SK-N-SH (cell line): Measurements from ENCODE around the gene AKT3. TPM values are rescaled to one million over a fixed set of nuclear protein-coding genes. Genes with fewer than 3 reads are reported as not detected.

Source experiments
- CTCF ChIA-PET: fragments of 300-600, 350-600 bp; formaldehyde crosslinking; extraction: SDS; loops from one replicate; lab custom pipeline; 2021; lab: Yijun Ruan, JAX
- POLR2A ChIA-PET: fragments of 350-600 bp; sonication (Branson Sonifier 250); formaldehyde crosslinking; extraction: SDS; loops from one replicate; lab custom pipeline; 2020; ENCODE audit warnings: antibody characterized with exemption, inconsistent platforms; lab: Yijun Ruan, JAX
- DNase-seq: peaks from one replicate; pipeline ENCODE4 v3.0.0; 2012
- H2AFZ ChIP-seq: fragments of 200-600 bp; sonication (generic); 2 replicates; pipeline ENCODE4 v1.8.1; 2016; ENCODE audit warnings: antibody characterized with exemption, mild to moderate bottlenecking, low read depth
- H3F3A ChIP-seq: fragments of 200-600 bp; sonication (generic); replicated peaks from 2 replicates; pipeline ENCODE3; 2016; ENCODE audit warnings: antibody characterized with exemption, mild to moderate bottlenecking; ENCODE audit not compliant: insufficient read depth
- H3K27ac ChIP-seq, 2 experiments: fragments of 200-500 bp in 1 of 2; fragments of 200-600 bp in 1 of 2; sonication (Bioruptor generic) in 1 of 2; sonication (generic), shearing (Covaris generic) in 1 of 2; 2 replicates each; pipeline versions ENCODE4 v1.5.1 to v1.6.1; 2014 to 2016; ENCODE audit warnings: low read depth in 2 of 2, inconsistent platforms in 1 of 2, low read length in 1 of 2, mild to moderate bottlenecking in 1 of 2, mixed read lengths in 1 of 2
- H3K27me3 ChIP-seq: fragments of 200-600 bp; sonication (generic), shearing (Covaris generic); 2 replicates; pipeline ENCODE4 v1.6.1; 2016; ENCODE audit warnings: mixed run types; ENCODE audit not compliant: insufficient read depth
- H3K36me3 ChIP-seq, 2 experiments: fragments of 200-500 bp in 1 of 2; fragments of 200-600 bp in 1 of 2; sonication (Bioruptor generic) in 1 of 2; sonication (generic) in 1 of 2; replicated peaks in 1 of 2; 2 replicates each; pipeline versions ENCODE3 to v1.5.1; 2014 to 2016; ENCODE audit warnings: low read length in 1 of 2, mild to moderate bottlenecking in 1 of 2; ENCODE audit not compliant: insufficient read depth in 2 of 2, control insufficient read depth in 1 of 2
- H3K4me1 ChIP-seq, 2 experiments: fragments of 200-500 bp in 1 of 2; fragments of 200-600 bp in 1 of 2; sonication (Bioruptor generic) in 1 of 2; sonication (generic), shearing (Covaris generic) in 1 of 2; 2 replicates each; pipeline versions ENCODE4 v1.5.1 to v1.6.1; 2014 to 2016; ENCODE audit warnings: low read depth in 1 of 2, low read length in 1 of 2, mixed run types in 1 of 2; ENCODE audit not compliant: insufficient read depth in 2 of 2, control insufficient read depth in 1 of 2
- H3K4me2 ChIP-seq: fragments of 200-600 bp; sonication (generic), shearing (Covaris generic); 2 replicates; pipeline ENCODE4 v1.6.1; 2017; ENCODE audit warnings: mixed run types
- H3K4me3 ChIP-seq, 2 experiments: fragments of 200-500 bp in 1 of 2; fragments of 200-600 bp in 1 of 2; sonication (Bioruptor generic) in 1 of 2; sonication (generic), shearing (Covaris generic) in 1 of 2; 2 replicates each; pipeline versions ENCODE4 v1.5.1 to v1.8.1; 2014 to 2016; ENCODE audit warnings: low read depth in 2 of 2, inconsistent platforms in 1 of 2, low read length in 1 of 2, mild to moderate bottlenecking in 1 of 2, mixed read lengths in 1 of 2, moderate library complexity in 1 of 2
- H3K79me2 ChIP-seq: fragments of 200-600 bp; sonication (generic); 2 replicates; pipeline ENCODE4 v1.8.1; 2017; ENCODE audit warnings: mild to moderate bottlenecking; ENCODE audit not compliant: insufficient read depth
- H3K9ac ChIP-seq: fragments of 200-600 bp; sonication (generic); 2 replicates; pipeline ENCODE4 v1.6.1; 2017; ENCODE audit warnings: mixed run types
- H3K9me2 ChIP-seq: fragments of 200-600 bp; sonication (generic); 2 replicates; pipeline ENCODE4 v1.6.1; 2017; ENCODE audit warnings: mixed run types
- H3K9me3 ChIP-seq: fragments of 200-600 bp; sonication (generic); 2 replicates; pipeline ENCODE4 v1.6.1; 2017; ENCODE audit warnings: mixed run types, mild to moderate bottlenecking, moderate library complexity
- H4K20me1 ChIP-seq: fragments of 200-600 bp; sonication (generic); 2 replicates; pipeline ENCODE4 v1.6.1; 2017; ENCODE audit warnings: mild to moderate bottlenecking, mixed run types; ENCODE audit not compliant: insufficient read depth
- EP300 ChIP-seq, 2 experiments: IDR thresholded peaks; 2 replicates each; pipeline versions ENCODE4 v1.4.0 to v1.6.1; 2012; ENCODE audit warnings: borderline replicate concordance in 1 of 2, low read depth in 1 of 2, low read length in 1 of 2
- FOXJ3 ChIP-seq: sonication (generic); formaldehyde crosslinking; IDR thresholded peaks from 2 replicates; pipeline ENCODE4 v1.5.1; 2020; ENCODE audit warnings: mild to moderate bottlenecking, missing genetic modification reagents
- SIN3A ChIP-seq: IDR thresholded peaks from 2 replicates; pipeline ENCODE4 v1.6.1; 2012; ENCODE audit warnings: low read depth, mild to moderate bottlenecking, low read length, moderate library complexity, borderline replicate concordance
- USF1 ChIP-seq: IDR thresholded peaks from 2 replicates; pipeline ENCODE4 v1.4.0; 2012; ENCODE audit warnings: low read depth, borderline replicate concordance
- WGBS: methylation state at CpG from one replicate; pipeline ENCODE4 v1.1.6; 2017; ENCODE audit warnings: low lambda C conversion rate; 5-methylcytosine and 5-hydroxymethylcytosine counted together
- polyA plus RNA-seq, 3 experiments: library from polyadenylated mRNA; depleted of rRNA; stranded (reverse); fragments of >200 nt; gene quantifications; 2 replicates each; pipeline ENCODE4 v1.2.3, GENCODE V29; 2012
- TF ChIP-seq, protein P1 (sequence below): IDR thresholded peaks from 2 replicates; pipeline ENCODE4 v1.4.0; 2012; ENCODE audit warnings: low read depth, borderline replicate concordance
- TF ChIP-seq, protein P2 (sequence below): fragments of 200-600 bp; sonication (generic); IDR thresholded peaks from 2 replicates; pipeline ENCODE4 v1.6.1; 2017; ENCODE audit warnings: antibody characterized with exemption, mild to moderate bottlenecking, moderate library complexity

Gene AKT3
- polyA plus RNA-seq, 1 of the 3 experiments (the other 2 are of a cell fraction), result 12.7 TPM

GRCh38 chr1:243713470-243714186, 136.4 kb downstream of the AKT3 start (continued):
- TF ChIP-seq, protein P1, sequence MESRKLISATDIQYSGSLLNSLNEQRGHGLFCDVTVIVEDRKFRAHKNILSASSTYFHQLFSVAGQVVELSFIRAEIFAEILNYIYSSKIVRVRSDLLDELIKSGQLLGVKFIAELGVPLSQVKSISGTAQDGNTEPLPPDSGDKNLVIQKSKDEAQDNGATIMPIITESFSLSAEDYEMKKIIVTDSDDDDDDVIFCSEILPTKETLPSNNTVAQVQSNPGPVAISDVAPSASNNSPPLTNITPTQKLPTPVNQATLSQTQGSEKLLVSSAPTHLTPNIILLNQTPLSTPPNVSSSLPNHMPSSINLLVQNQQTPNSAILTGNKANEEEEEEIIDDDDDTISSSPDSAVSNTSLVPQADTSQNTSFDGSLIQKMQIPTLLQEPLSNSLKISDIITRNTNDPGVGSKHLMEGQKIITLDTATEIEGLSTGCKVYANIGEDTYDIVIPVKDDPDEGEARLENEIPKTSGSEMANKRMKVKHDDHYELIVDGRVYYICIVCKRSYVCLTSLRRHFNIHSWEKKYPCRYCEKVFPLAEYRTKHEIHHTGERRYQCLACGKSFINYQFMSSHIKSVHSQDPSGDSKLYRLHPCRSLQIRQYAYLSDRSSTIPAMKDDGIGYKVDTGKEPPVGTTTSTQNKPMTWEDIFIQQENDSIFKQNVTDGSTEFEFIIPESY, result no peak
- TF ChIP-seq FOXJ3, result no peak
- 0 out of 2 replicates have a peak, but pooled peaks have one; percentile 24 for TF ChIP-seq SIN3A
- TF ChIP-seq USF1, result no peak

DNA sequence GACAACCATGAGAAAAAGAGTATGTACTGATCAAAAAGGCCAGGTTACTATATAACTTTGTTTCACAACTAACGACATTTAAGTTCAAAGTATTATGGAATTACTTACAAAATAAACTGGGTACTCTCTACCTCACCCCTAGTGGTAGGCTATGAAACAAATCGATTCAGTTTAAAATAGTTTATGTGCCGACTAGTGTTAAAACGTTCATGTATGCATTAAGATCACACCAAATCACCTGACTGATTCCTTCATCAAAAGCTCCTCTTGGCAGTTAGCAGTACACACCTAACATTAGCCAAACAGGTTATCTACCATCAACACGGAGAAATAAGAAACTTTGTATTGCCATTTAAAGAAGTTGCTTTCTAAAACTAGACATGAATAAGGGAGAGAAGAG, 137.1 kb downstream of the AKT3 start:
- Histone ChIP-seq H3K79me2 (peaks cover 94% of the 10 kb centered on the region), H3K27ac (peak overlapping the region; percentile 52 to 91; a peak in 3 of 4 replicates), H3K9me3 (no peaks in the 10 kb centered on the region), H4K20me1 (no peaks in the 10 kb centered on the region), H3K36me3 (peaks cover 0 to 2% of the 10 kb centered on the region in 2 experiments), H2AFZ (peak overlapping the region; percentile 15; the same call in 1 of the 2 replicates), H3F3A (peaks cover 21% of the 10 kb centered on the region), H3K4me2 (peak overlapping the region; percentile 63), H3K4me1 (peaks cover 5 to 40% of the 10 kb centered on the region in 2 experiments; a peak in 3 of 4 replicates), H3K9me2 (no peaks in the 10 kb centered on the region), H3K9ac (no peak overlapping the region; the same call in 1 of the 2 replicates), H3K27me3 (no peaks in the 10 kb centered on the region), H3K4me3 (peak overlapping the region; percentile 21 to 42)
- TF ChIP-seq EP300 (IDR thresholded peaks at IDR 0.05; ENCODE audit: borderline replicate concordance in 1 of 2, low read depth in 1 of 2, low read length in 1 of 2), result no peak
- no peak for TF ChIP-seq USF1
- TF ChIP-seq, protein P2, sequence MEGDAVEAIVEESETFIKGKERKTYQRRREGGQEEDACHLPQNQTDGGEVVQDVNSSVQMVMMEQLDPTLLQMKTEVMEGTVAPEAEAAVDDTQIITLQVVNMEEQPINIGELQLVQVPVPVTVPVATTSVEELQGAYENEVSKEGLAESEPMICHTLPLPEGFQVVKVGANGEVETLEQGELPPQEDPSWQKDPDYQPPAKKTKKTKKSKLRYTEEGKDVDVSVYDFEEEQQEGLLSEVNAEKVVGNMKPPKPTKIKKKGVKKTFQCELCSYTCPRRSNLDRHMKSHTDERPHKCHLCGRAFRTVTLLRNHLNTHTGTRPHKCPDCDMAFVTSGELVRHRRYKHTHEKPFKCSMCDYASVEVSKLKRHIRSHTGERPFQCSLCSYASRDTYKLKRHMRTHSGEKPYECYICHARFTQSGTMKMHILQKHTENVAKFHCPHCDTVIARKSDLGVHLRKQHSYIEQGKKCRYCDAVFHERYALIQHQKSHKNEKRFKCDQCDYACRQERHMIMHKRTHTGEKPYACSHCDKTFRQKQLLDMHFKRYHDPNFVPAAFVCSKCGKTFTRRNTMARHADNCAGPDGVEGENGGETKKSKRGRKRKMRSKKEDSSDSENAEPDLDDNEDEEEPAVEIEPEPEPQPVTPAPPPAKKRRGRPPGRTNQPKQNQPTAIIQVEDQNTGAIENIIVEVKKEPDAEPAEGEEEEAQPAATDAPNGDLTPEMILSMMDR, result peak; percentile 59
- no peak for DNase-seq
- 33% methylated on average over 5 of the region's 5 CpGs for WGBS
- CTCF ChIA-PET, result interaction anchor here (0.5 to 2.2 kb wide), 10 partner anchors 9 to 1921 kb away, joined by 3 to 7 read pairs (median 3); no protein-coding TSS in a partner anchor
- POLR2A ChIA-PET, result no interaction called here
